HG03025 (cell line): Measurements from ENCODE around the gene LMF2.

Experiments used
- ATAC-seq: cut with Tn5 transposase; IDR thresholded peaks from one replicate; pipeline ENCODE4 v1.9.1; 2021; ENCODE audit warnings: mild to moderate bottlenecking, moderate library complexity; ENCODE audit not compliant: unreplicated experiment, low FRiP score

The LMF2 gene

DNA sequence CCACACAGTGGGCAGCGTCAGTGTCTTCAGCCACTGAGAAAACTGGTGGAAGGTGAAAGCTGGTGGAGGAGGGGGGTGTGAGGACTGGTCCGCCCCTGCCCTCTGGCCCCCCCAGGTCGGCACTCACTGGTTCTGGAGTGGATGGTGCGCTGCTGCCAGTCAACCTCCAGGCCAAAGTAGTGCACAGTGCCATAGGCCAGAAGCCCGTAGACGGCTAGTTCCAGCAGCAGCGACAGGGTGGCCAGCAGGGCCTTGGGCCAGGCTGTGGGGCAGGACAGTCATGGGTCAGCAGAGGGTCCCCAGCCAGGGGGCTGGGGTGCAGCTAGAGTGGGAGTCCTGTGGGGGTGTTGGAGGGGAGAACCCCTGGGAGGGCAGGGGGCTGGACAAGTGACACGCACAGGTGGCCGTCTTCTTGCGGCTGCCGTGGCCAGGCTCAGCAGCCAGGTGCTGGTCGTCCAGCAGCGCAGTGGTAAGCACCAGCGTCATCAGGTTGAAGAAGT, 2.2 kb downstream of the LMF2 start:
- no peak for ATAC-seq

DNA sequence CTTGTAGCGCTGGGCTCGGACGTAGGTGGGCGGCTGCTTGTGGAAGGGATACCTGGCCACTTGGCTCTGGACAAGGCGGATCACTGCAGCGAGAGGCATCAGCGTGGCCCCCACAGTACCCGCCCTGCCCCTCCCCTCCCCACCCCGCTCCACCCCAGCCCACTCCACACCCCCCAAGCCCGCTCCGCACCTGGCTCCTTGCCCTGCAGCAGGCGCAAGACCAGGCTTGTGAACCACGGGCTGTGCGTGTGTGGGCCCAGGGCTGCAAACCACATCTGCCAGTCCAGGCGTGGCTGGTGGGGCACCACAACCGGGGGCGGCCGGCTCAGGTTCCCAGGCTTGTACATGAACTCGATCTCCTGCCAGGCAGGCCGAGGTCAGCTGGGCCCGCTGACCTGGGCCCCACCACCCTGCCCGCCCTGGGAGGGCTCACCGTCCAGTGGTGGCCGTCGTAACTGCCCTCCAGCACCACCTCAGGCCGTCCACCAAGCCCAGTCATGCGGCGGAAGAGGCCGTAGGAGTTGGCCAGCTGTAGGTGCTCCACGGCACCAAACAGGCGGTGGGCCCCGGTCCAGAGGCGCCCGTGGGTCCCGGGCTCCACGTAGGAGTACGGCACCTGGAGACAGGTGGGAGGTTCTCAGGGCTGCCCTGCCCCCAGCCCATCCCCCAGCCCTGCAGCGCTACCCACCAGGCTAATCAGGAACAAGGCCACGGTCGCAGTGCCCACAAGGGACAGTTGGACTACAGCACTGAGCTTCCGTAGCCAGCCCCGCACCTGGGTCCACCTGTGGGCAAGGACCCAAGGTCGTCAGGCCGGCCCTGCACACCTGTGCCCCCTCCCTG, 2.9 kb downstream of the LMF2 start:
- no peak for ATAC-seq

DNA sequence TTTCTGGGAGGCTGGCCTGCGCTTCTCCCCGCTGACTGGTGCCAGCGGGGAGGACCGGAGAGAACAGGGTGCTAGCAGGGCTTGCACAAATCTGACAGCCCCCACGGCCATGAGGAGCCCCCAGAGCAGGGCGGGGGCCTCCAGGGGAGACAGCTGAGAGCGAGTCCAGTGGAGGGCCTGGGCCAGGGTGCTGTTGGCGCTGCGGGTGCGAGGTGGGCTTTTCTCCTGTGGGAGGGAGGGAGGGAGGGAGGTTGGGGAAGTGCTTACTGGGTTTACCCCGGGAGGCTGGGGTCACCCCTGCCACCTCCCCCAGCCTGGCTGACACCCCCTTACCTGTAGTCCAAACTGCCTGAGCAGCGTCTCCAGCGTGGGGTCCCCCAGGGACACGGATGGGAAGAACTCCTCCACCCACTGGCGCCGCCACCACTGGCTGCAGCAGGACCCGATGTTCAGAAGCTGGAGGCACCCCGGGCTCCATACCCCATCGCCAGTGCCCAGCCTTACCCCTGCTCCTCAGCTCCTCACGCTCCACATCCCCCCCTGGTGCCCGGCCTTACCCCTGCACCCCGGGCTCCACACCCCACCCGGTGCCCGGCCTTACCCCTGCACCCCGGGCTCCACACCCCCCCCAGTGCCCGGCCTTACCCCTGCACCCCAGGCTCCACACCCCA, 3.9 kb downstream of the LMF2 start:
- ATAC-seq, result no peak

DNA sequence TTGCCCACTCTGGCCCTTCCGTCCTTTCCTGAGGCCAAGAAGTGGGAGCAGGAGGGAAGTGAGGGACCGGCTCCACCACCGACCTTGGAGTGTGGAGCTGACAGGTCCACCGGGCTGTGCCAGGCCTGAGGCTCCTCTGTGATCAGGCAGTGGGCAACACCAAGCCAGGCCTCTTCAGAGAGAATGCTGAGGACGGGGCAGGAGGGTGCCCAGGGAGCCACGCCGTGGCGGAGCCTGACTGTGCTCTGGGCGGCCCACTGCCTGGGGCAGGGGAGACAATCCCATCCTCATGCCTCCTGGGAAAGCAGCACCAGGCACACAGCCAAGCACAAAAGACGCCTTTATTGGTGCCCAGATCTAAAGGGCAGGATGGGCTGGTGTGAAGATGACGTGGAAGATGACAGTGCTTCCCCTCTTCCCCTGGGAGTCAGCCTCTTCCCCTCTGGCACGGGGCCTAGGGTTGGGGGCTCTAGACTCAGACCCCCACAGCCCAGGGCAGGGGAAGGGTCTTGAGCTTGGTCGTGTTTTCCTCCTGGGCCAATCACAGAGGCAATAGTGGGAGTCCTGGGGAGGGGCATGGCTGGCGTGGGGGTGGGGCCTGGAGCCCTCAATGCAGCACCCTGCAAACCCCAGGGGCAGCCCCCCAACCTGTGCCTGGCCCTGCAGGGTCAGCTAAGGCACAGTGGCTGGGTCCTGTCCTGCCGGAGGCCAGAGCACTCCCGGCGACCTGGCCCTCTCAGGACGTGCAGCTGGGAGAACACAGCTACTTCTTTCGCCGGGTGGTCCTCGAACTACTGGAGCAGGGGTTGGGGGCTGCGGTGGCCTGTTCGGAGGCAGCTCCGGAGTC, 4.7 kb downstream of the LMF2 start:
- no peak for ATAC-seq

DNA sequence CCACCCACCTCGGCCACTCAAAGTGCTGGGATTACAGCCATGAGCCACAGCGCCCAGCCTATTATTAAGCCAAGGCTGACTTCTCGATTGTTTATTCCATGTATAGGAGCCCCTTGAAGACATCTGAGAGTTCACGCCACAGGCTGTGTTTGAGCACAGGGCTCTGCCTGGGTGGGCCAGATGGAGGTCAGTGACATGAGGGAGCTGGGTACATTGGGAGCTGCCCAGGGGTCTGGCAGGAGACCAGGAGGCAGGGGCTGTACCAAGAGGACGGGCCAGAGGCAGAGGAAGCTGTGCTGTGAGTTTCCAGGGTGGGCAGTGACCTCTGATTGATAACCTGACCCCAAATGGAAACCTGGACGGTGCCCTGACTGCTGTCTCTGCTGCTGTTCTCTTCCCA, 5.4 kb downstream of the LMF2 start:
- no peak for ATAC-seq

DNA sequence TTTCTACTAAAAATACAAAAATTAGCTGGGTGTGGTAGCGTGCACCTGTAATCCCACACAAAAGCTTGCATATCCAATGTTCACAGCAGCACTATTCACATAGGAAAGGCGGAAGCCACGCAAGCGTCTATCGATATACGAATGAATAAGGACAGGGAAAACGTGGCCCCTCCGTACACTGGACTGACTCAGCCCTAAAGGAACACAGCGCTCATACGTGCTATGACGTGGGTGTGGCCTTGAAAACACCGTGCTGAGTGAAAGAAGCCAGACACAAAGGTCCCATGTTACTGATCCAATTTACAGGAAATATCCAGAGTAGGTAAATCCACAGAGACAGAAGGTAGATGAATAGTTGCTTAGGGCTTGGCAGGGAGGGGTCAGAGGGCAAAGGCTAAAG, 7.0 kb downstream of the LMF2 start:
- ATAC-seq, result no peak

DNA sequence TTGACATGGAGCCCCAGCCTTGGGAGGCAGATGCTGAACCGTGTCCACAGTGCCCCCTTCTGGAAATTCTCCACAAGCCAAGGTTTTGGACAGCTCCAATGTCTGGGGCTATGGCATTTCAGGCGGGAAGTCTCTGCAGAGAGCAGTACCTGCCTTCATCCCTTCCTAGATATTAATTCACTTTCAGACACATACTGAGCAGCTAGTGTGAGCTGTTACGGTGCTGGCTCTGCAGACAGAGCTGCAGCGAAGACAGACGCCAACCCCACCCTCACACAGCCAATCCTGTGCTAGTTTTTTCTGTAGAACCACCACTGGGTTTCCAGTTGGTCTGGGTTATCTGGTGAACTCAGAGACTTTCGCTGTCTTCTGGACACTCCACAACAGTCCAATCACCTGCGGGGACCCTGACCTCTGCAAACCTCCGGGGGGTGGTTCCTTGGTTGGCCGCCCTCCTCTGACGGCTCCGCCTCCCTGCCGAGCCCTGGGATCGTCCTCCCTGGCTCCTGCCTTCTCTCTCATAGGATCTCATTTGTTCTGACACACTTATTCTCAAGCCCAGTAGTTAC, 9.1 kb downstream of the LMF2 start:
- no peak for ATAC-seq

DNA sequence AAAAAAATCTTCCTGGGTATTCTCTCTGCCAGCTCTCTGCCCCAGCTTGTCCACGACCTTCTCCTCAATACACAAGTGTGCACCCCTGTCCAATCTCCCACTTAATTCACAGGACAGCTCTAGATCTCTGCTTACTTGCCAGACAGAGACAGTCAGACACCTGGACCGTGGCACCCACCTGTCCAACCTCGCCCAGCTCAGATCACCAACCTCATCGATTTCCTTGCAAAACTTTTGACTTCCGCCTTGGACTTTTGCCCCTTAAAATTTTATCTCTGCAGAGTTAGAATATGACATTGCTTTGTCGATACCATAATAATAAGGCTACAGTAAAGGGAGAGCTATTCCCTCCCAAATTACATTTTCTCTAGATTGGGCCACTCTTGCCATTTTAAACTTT, 10.4 kb downstream of the LMF2 start:
- no peak for ATAC-seq

DNA sequence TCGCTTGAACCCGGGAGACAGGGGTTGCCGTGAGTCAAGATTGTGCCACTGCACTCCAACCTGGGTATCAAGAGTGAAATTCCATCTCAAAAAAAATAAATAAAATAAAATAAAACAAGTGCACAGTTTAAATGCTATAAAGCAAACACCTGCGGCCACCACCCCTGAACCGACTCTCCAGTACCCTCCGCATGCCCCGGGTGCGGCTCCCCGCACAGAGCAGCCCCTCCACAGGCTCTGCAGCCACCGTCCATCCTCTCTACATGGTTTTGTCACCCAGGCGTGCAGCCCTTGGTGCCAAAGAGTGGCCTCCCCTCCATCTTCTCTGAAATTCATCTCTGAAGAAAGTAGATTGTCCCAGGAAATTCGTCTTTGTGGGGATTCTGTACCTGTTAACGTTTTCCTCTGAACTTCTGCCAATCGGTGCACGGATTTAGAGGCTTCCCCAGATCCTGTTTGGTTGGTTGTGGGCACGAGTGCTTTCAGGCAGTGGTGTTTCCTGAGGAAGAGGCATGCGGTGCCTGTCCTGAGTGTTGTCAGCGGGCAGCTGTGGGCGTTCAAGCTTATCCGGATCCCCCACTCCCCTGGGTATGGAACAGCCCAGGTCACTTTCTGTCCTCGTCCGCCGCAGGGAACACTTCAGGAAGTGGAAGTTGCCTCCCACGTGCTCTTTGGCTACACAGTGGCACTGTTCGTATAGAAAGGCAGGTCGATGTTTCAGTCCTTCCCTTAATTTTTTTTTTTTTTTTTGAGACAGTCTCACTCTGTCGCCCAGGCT, 16.8 kb downstream of the LMF2 start:
- no peak for ATAC-seq

DNA sequence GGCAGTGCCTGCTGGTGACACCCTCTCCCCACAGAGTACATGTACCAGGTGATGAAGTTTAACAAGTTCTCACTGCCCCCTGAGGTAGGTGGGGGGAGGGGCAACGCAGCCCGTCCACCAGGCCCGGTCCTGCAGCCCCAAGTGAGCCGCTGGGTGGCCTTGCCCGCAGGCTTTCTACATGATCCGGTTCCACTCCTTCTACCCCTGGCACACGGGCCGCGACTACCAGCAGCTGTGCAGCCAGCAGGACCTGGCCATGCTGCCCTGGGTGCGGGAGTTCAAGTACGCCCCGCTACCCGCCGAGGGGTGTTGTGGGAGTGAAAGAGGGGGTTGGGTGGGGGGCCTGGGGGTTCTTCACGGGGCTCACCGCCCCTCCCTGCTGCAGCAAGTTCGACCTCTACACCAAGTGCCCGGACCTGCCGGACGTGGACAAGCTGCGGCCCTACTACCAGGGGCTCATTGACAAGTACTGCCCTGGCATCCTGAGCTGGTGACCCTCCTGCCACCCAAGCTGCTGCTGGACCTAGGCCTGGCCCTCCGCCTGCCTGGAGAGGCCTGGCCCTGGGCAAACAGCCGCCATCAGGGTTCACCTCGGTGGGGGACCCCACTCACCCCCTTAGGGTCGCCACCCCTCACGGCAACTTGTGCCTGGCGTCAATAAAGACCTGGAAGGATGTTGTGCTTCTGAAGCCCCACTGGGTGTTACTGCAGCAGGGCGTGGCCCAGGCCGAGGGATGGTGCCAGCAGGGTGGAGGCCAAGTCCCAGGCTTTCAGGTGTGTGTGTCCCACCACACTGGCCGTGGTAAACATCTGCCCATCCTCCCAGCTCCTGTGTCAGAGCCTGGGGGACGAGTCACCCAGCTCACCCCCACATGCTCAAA, 17.9 kb downstream of the LMF2 start:
- ATAC-seq, result no peak

DNA sequence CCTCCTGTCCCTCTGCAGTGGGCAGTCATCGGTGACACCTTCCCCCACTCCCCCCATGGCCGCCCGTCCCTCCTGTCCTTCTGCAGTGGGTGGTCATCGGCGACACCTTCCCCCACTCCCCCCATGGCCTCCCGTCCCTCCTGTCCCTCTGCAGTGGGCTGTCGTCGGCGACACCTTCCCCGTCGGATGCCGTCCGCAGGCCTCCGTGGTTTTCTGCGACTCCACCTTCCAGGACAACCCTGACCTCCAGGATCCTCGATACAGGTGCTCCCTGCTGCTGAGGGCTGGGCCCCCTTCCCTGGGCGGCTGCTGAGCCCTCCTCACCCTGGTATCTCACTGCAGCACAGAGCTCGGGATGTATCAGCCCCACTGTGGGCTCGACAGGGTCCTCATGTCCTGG, 18.6 kb downstream of the LMF2 start:
- ATAC-seq, result no peak

DNA sequence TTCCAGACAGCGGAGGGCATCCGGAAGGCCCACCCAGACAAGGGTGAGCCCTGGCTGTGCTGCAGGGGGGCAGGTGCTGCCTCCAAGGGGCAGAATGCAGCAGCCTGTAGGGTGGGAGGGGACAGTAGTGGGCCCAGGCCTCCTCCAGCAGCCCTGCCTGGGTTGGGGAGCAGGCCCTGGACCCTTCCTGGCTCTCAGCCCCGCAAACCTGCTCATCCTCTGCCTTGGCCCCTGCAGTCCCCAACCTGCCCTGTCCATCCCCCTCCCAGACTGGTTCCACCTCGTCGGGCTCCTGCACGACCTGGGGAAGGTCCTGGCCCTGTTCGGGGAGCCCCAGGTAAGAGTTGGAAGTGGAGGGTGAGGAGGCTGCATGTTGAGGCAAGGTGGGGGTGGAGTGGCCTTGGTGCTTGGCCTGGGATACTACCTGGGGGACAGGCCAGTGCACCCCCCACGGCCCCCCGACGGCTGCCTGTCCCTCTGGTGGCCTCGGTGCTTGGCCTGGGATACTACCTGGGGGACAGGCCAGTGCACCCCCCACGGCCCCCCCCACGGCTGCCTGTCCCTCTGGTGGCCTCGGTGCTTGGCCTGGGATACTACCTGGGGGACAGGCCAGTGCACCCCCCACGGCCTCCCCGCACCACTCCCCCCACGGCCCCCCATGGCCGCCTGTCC, 19.4 kb downstream of the LMF2 start:
- no peak for ATAC-seq

DNA sequence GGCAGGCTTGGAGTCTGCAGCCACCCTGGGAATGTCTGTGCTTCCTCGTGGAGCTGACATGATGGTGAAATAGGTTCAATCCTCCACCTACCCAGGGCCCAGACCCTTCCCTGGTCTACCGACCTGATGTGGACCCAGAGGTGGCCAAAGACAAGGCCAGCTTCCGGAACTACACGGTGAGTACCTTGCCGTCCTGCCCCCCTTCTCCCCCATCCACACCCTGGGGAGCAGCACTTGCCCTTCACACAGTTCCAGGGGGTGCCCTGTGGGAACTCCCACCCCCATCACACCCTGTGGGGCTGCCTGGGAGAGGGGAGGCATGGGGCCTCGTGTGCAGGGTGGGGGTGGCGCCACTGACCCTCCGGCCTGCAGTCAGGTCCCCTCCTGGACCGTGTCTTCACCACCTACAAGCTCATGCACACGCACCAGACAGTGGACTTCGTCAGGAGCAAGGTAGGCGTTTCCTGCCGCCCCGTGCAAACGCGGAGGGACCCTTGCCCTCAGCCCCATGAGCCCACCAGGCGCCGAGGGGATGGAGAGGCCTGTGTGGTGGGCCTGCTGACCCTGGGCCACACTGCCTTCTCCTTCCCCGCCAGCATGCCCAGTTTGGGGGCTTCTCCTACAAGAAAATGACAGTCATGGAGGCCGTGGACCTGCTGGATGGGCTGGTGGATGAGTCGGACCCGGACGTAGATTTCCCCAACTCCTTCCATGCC, 20.1 kb downstream of the LMF2 start:
- no peak for ATAC-seq

DNA sequence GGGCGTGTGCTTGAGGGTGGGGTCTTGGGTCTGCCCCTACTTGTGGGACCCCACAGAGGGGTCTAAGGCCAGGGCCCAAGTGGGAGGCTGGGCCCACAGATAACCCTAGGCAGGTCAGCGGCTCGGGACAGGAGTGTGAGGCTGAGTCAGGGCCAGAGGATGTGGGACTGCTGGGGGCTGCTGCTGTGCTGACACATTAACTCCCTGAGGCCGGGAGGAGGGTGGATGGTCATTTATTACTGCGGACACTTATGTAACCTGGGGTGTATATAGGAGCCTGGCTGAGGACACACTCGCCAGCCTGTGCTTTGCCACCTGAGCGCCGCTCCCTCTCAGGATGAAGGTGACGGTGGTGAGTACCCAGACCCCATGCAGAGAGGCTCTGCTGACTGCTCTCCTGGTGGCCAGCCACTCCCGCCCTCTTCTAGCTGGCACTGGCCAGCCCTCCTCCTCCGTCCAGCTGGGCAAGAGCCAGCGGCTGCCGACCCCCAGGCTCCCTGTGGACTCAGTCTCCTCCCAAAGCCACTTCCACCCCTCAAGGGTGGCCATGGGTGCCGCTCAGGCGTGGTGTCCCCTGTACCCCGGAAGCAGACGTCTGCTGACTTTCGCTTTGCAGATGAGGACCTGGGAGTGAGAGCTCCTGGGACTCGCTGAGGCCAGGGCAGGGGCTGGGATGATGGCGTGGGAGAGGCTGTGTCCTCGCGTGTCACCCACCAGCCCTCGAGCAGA, 20.8 kb downstream of the LMF2 start, which contains the start of gene MIOX:
MIOX (plus strand) TSS at position 299 of the 729 bp plus-strand sequence; CDS start at position 338, 39 bp downstream.
- no peak for ATAC-seq

DNA sequence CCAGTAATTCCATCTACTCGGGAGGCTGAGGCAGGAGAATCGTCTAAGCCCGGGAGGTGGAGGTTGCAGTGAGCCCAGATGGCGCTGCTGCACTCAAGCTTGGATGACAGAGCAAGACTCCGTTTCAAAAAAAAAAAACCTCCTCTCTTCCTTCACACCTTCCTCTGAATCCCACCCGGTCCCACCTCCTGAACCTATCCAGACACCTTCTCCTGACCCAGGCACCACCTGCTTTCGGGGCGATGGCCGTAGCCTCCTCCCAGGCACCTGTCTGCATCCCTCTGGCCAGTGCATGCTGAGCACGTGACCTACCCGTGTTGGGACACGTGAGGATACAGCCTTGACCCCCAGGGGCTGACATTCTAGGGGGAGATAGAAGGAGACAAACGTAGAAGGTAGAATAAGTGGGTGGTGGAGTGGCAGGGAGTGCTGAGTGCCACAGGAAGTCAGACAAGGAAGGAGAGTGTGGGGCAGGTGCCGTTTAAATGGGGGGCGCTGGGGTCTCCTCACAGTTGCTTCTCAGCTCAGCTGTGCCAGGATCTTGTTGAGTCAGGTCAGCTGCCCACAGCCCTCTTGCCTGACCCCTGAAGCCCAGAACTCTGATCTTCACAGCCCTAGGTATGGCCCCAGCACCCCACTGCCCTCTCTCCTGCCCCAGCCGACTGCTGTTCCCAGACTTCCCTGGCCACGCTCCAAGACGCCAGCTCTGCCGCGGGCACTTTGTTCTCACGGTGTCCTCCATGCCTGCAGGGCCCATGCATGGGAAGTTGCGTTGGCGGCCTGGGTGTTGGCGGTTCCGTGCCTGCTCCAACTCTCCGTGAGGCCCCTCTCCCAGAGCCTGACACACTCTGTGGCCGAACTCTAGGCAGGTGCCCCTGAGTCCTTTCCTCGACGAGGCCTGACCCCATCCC, 22.0 kb downstream of the LMF2 start:
- ATAC-seq, result no peak
